Activated CD4-positive, alpha-beta T cell treated with anti-CD3 and anti-CD28 coated beads, Interleukin-10, Interleukin-2, amounts not matched to agents 100 ng/mL and 50 ng/mL, durations not matched to agents 16 hours and 8 hours (primary cell): ENCODE measurements around the gene LIN9.
A peak's percentile ranks its signal among the peaks of the same experiment; 100 is the strongest.
"Not testable (repeated sequence)": the region's sequence is repeated elsewhere in the genome, so short reads cannot be mapped to it uniquely, and the experiment has no call there.

Experiments
- DNase-seq: peaks from one replicate; pipeline ENCODE4 v3.0.0-alpha.2; 2020

The LIN9 gene

GRCh38 chr1:226308723-226309397 lies at the start of gene LIN9:
LIN9 (minus strand) TSS chr1:226309164; CDS start chr1:226309139, 25 bp downstream.
- peak; percentile 95 for DNase-seq

- no peak for DNase-seq
These were observed 48.5 kb upstream of the LIN9 start for GRCh38 chr1:226357416-226357815.

- DNase-seq = no peak
These were observed 46.9 kb upstream of the LIN9 start for GRCh38 chr1:226355669-226356551.

GRCh38 chr1:226355016-226355415 lies 46.1 kb upstream of the LIN9 start:
- DNase-seq = no peak

- no peak for DNase-seq
These were observed 44.9 kb upstream of the LIN9 start for GRCh38 chr1:226353698-226354525.

GRCh38 chr1:226351709-226352108 lies 42.7 kb upstream of the LIN9 start:
- DNase-seq = no peak

GRCh38 chr1:226350519-226350865 lies 41.5 kb upstream of the LIN9 start:
- DNase-seq = no peak

GRCh38 chr1:226349801-226350518 lies 41.0 kb upstream of the LIN9 start:
- no peak for DNase-seq

GRCh38 chr1:226349081-226349480 lies 40.1 kb upstream of the LIN9 start:
- no peak for DNase-seq

GRCh38 chr1:226344441-226345259 lies 35.7 kb upstream of the LIN9 start:
- DNase-seq = no peak

- no peak for DNase-seq
These were observed 33.7 kb upstream of the LIN9 start for GRCh38 chr1:226342656-226343055.

- not testable (repeated sequence) for DNase-seq
These were observed 31.1 kb upstream of the LIN9 start for GRCh38 chr1:226340111-226340510.

GRCh38 chr1:226337276-226337875 lies 28.4 kb upstream of the LIN9 start:
- no peak for DNase-seq

GRCh38 chr1:226335661-226336060 lies 26.7 kb upstream of the LIN9 start:
- DNase-seq = no peak

GRCh38 chr1:226332947-226333346 lies 24.0 kb upstream of the LIN9 start:
- DNase-seq = no peak

GRCh38 chr1:226329237-226329636 lies 20.3 kb upstream of the LIN9 start:
- no peak for DNase-seq

- no peak for DNase-seq
These were observed 18.8 kb upstream of the LIN9 start for GRCh38 chr1:226327761-226328162.

GRCh38 chr1:226325178-226325577 lies 16.2 kb upstream of the LIN9 start:
- no peak for DNase-seq

- DNase-seq = no peak
These were observed 15.5 kb upstream of the LIN9 start for GRCh38 chr1:226324479-226324878.

GRCh38 chr1:226322986-226323385 lies 14.0 kb upstream of the LIN9 start:
- DNase-seq = no peak

- DNase-seq = no peak
These were observed 12.0 kb upstream of the LIN9 start for GRCh38 chr1:226320930-226321329.
